HepG2 (cell line): ENCODE data around the gene PGAP3. TPM values are rescaled to one million over a fixed set of nuclear protein-coding genes. Genes with fewer than 3 reads are reported as not detected.

Experiments used
- ETV5 ChIP-seq: IDR thresholded peaks from 2 replicates; pipeline ENCODE4 v1.6.1; 2018; ENCODE audit warnings: missing biosample characterization, missing genetic modification reagents, inconsistent platforms, borderline replicate concordance
- HNRNPLL ChIP-seq: fragments of 200-400 bp; formaldehyde crosslinking; IDR thresholded peaks from 2 replicates; pipeline ENCODE4 v1.6.1; 2017; ENCODE audit warnings: mild to moderate bottlenecking, low read depth, low read length; ENCODE audit not compliant: poor library complexity, severe bottlenecking
- ISL2 ChIP-seq: sonication (generic); formaldehyde crosslinking; IDR thresholded peaks from 2 replicates; pipeline ENCODE4 v1.5.0; 2020; ENCODE audit warnings: missing genetic modification reagents
- KDM5A ChIP-seq: fragments of 200-600 bp; sonication (generic); IDR thresholded peaks from 2 replicates; pipeline ENCODE4 v1.7.0; 2018; ENCODE audit warnings: antibody characterized with exemption, mild to moderate bottlenecking, low read length, borderline replicate concordance
- MTF2 ChIP-seq: sonication (generic); formaldehyde crosslinking; IDR thresholded peaks from 2 replicates; pipeline ENCODE4 v1.5.0; 2020; ENCODE audit warnings: missing genetic modification reagents, borderline replicate concordance
- NR1H2 ChIP-seq: sonication (generic); formaldehyde crosslinking; IDR thresholded peaks from 2 replicates; pipeline ENCODE4 v1.8.1; 2022; ENCODE audit warnings: low read depth, missing genetic modification reagents, borderline replicate concordance
- RARG ChIP-seq: sonication (generic); formaldehyde crosslinking; IDR thresholded peaks from 2 replicates; pipeline ENCODE4 v1.4.0; 2020; ENCODE audit warnings: low read depth, mild to moderate bottlenecking, missing genetic modification reagents
- RNF219 ChIP-seq: sonication (generic); formaldehyde crosslinking; IDR thresholded peaks from 2 replicates; pipeline ENCODE4 v1.5.0; 2020; ENCODE audit warnings: mild to moderate bottlenecking, missing genetic modification reagents
- SMARCE1 ChIP-seq: fragments of 450-650 bp; IDR thresholded peaks from 2 replicates; pipeline ENCODE4 v1.6.1; 2017; ENCODE audit warnings: borderline replicate concordance
- SPEN ChIP-seq: sonication (generic); formaldehyde crosslinking; IDR thresholded peaks from 2 replicates; pipeline ENCODE4 v1.5.1; 2020; ENCODE audit warnings: low read depth, mild to moderate bottlenecking, missing genetic modification reagents
- SRF ChIP-seq: IDR thresholded peaks from 2 replicates; pipeline ENCODE4 v1.6.1; 2011; ENCODE audit warnings: mild to moderate bottlenecking, low read depth, low read length, moderate library complexity
- TBP ChIP-seq: sonication (generic); formaldehyde crosslinking; IDR thresholded peaks from 2 replicates; pipeline ENCODE4 v1.5.0; 2020; ENCODE audit warnings: missing genetic modification reagents
- YEATS4 ChIP-seq: sonication (generic); formaldehyde crosslinking; IDR thresholded peaks from 2 replicates; pipeline ENCODE4 v1.4.0; 2020; ENCODE audit warnings: missing genetic modification reagents, borderline replicate concordance
- ZNF687 ChIP-seq: sonication (generic); formaldehyde crosslinking; IDR thresholded peaks from 2 replicates; pipeline ENCODE4 v1.5.1; 2020; ENCODE audit warnings: mild to moderate bottlenecking, missing genetic modification reagents, moderate library complexity
- ZNF7 ChIP-seq: IDR thresholded peaks from 2 replicates; pipeline ENCODE4 v1.6.1; 2016; ENCODE audit warnings: missing biosample characterization, missing genetic modification reagents
- ZNF780A ChIP-seq: sonication (generic); formaldehyde crosslinking; IDR thresholded peaks from 2 replicates; pipeline ENCODE4 v1.8.0; 2022; ENCODE audit warnings: mild to moderate bottlenecking, missing genetic modification reagents, moderate library complexity
- ZNF784 ChIP-seq: sonication (generic); formaldehyde crosslinking; IDR thresholded peaks from 2 replicates; pipeline ENCODE4 v1.5.1; 2020; ENCODE audit warnings: missing genetic modification reagents, mild to moderate bottlenecking, borderline replicate concordance
- ZNF841 ChIP-seq: sonication (generic); formaldehyde crosslinking; IDR thresholded peaks from 2 replicates; pipeline ENCODE4 v1.8.1; 2023; ENCODE audit warnings: missing genetic modification reagents, borderline replicate concordance
- polyA plus RNA-seq, 8 experiments: library from polyadenylated mRNA; depleted of rRNA in 3 of 8; stranded (reverse) in 7 of 8; unstranded in 1 of 8; fragments of >200 nt; fragmentation: Illumina TruSeq in 4 of 8; extraction: Trizol in 4 of 8; gene quantifications; 2 replicates each; pipeline versions ENCODE4 v1.2.1 to v1.2.3, GENCODE V29; 2011 to 2016; ENCODE audit warnings: low read depth in 4 of 8, missing spikeins in 1 of 8, mixed read lengths in 1 of 8; ENCODE audit not compliant: insufficient read depth in 1 of 8
- total RNA-seq, 5 experiments: library from RNA; depleted of rRNA; stranded (reverse); fragments of >200 nt; fragmentation: Illumina TruSeq; extraction: Trizol; gene quantifications; 2 replicates each; pipeline ENCODE4 v1.2.3, GENCODE V29; 2016; ENCODE audit warnings: low read depth in 1 of 5

Gene PGAP3
- total and polyA plus RNA-seq, 2 of the 13 experiments (the other 11 are each of a cell fraction or from before 2014, with no cell fraction given): 11.9 to 14.6 TPM

GRCh38 chr17:39730095-39730921 lies 42.5 kb upstream of the PGAP3 start, which contains the start of gene MIEN1 (continued):
- peak; percentile 97 for TF ChIP-seq ZNF687 (CRISPR knock-in tag)
- peak; percentile 79 for TF ChIP-seq ETV5
- TF ChIP-seq SRF: no peak
- no peak for TF ChIP-seq ZNF7 (CRISPR knock-in tag)
- TF ChIP-seq NR1H2 (CRISPR knock-in tag): peak; percentile 85; the same call in 1 of the 2 replicates
- peak; percentile 88 for TF ChIP-seq SPEN (CRISPR knock-in tag)
- no peak for TF ChIP-seq ZNF841
- TF ChIP-seq YEATS4 (CRISPR knock-in tag): peak; percentile 86; the same call in 1 of the 2 replicates
- TF ChIP-seq RARG: no peak
- peak; percentile 78 for TF ChIP-seq ISL2
- TF ChIP-seq TBP: 0 out of 2 replicates have a peak, but pooled peaks have one; percentile 81
- TF ChIP-seq HNRNPLL: peak; percentile 69
- peak; percentile 71; the same call in 1 of the 2 replicates for TF ChIP-seq MTF2 (CRISPR knock-in tag)
- TF ChIP-seq ZNF784 (CRISPR knock-in tag): peak; percentile 95
- no peak for TF ChIP-seq RNF219 (CRISPR knock-in tag)
- no peak for TF ChIP-seq ZNF780A (CRISPR knock-in tag)
- TF ChIP-seq SMARCE1: no peak
- TF ChIP-seq KDM5A: peak; percentile 66; the same call in 1 of the 2 replicates
